Inflammatory macrophage treated with lipopolysaccharide for 1 hour (primary cell): ENCODE measurements around the gene PTPN1.
"Not testable (repeated sequence)": the region's sequence is repeated elsewhere in the genome, so short reads cannot be mapped to it uniquely, and the experiment has no call there.

ENCODE experiments used
- DNase-seq, 2 donors: peaks; one replicate each; pipeline ENCODE4 v3.0.0-alpha.2; 2020 to 2022

Gene PTPN1

DNA sequence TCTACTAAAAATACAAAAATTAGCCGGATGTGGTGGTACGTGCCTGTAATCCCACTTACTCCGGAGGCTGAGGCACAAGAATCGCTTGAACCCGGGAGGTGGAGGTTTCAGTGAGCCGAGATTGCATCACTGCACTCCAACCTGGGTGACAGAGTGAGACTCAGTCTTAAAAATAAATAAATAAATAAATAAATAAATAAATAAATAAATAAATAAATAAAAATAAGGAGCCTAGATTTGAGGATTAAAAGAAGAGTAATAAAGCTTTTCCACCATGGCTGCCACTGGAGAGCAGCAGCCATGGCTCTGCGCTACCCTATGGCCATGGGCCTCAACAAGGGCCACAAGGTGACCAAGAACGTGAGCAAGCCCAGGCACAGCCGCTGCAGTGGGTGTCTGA lies 110.3 kb downstream of the PTPN1 start:
- not testable (repeated sequence) for DNase-seq

DNA sequence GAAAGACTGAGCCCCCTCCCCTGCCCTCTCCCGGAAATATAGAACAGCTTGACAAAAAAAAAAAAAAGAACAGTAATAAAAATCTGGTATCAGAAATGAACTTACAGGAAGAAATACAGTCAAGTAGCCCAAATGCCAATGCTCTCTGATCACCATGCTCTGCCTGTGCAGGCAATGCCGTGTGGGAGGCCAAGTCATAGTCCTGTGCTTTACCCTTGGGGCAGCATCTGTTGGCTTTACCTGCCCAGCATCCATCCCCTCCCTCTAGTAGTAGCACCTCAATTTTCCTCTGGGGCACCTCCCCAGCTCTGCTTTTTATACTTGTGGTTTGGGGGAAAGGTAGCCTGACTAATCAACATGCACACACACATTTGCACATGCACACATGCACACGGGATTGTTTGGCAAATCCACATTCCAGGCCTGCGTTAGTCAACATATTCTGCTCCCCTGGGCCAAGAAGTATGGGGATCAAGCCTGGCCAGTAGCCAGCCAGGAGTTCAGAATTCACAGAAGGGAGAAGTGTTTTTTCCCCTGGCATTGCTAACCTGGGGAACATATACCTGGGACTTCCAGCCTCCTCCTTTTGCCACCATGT lies 111.0 kb downstream of the PTPN1 start:
- no peak for DNase-seq

DNA sequence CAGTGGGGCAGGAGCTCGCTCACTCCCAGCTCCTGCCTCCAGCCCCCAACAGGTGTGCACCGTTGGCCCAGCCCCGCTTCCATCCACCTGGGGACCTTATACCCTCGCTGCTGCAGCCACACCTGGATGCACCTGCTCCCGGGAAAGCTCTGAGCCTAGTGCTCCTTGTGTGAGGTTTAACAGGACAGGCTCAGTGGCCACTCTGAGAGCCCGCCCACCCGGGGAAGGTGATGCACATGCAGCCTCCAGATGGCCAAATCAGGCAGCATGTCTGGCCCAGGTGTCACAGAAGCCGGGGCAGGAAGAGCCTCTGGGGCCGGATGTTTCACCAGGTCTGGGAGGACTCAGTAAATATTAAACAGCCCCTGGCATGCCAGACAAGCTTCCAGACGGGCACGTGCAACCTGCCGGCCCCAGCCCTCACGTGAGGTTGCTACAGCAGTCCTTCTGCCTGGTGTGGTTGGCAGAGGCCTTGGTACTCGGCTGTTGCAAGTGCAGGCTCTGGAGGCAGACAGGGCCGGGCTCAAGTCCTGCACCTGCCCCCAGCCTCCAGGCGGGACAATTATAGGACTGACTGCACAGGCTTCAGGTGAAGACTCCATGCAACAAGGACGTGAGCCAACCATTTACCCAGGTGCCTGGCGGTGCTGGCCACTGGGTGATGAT lies 114.3 kb downstream of the PTPN1 start:
- DNase-seq = no peak

DNA sequence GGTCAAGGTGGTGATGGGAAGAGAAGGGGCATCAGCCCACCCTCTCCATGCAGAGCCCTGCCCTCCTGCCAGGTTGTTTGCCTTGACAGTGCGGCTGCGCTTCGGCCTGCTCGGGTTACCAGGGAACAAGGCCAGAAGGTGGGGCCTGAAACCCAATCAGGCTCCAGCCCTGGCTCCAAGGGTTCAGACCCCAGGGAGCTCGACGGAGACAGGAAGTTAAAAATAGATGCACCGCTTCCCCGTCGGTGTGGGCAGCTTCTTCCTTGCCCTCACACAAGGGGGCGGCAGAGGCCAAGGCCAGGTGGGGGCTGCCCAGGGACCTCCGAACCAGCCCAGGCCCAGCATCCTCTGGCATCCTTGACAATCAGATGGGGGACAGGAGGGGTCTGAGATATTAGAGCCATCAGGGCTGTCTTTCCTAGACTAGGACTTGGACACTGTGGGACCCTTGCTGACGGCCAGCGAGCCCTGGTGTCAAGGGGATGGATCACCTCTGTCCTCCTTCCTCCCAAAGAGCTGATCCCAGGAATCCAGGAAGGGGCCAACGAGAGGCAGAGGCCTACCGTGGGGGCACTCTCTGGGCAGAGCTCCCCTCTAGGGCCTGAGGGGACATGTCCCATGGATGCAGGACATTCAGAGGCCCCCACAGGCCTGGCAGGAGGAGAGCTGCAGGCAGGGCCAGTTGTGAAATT lies 115.9 kb downstream of the PTPN1 start:
- no peak for DNase-seq

DNA sequence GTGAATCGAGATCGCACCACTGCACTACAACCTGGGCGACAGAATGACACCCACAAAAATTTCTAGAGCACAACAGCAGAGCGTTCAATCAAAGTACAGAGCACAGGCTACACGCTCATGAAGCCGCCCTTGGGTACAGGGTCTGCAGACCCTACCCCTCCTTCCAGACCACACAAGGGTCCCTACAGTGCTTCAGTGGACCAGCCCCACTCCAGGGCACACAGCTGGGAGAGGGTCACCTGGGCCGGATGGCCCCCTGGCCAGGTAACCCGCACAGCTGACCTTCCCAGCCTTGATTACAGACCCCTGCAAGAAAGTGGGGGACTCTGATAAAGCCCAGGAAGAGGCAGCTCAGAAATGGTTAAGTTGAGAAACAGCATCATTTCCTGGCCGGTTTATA lies 117.6 kb downstream of the PTPN1 start:
- no peak for DNase-seq

DNA sequence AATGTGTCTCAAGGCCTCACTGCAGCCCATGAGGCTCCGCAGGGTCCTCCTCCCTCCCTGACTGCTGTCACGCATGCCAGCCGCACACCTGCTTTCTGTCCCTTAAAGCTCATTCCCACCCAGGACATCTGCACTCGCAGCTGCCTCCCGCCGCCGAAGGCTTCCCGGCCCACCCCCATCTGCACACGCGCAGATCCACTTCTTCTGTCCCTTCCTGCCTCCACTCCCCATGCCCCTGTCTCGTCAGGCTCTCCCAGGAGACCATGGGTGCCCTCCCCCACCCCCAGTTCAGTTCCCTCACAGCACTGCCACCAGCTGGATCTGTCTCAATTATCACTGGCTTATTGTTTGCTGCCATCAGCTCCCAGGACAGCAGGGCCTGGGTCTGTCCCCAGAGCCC lies 118.1 kb downstream of the PTPN1 start:
- no peak for DNase-seq

DNA sequence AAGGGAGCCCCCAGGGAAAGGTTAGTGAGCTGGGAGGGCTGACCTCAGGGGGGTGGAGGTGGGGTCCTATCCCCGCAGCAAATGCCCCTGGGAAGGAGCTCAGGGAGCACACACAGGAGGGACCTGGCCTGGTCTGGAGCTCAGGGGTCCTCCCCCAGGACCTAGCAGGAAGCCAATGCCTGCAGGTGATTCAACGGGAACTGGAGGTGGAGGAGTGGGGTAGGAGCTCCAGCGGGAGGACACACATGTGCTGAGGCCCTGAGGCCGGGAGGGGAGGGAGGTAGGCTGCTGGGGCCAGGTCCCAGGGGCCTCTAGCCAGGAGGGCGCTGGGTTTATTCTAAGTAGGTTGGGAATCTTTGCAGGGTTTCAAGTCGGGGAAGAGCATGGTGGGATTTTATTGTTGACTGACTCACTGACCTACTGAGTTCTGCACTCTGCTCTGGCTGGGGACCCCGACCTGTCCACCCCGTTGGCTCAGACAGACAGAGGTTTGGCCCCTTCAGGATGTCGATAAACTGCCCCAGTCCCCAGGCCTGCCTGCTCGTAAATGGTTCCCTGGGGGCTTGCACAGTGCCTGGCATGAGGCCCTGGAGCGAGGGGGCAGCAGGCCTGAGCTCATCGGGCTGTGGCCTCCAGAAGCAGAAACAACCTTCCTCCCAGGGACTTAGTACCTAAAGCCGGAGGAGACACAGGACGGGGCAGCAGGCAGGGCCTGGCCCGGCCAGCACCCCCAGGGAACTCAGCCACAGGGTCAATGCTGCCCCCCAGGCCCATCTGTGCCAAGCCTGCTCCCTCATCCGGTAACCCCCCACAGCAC lies 118.9 kb downstream of the PTPN1 start:
- DNase-seq = no peak

DNA sequence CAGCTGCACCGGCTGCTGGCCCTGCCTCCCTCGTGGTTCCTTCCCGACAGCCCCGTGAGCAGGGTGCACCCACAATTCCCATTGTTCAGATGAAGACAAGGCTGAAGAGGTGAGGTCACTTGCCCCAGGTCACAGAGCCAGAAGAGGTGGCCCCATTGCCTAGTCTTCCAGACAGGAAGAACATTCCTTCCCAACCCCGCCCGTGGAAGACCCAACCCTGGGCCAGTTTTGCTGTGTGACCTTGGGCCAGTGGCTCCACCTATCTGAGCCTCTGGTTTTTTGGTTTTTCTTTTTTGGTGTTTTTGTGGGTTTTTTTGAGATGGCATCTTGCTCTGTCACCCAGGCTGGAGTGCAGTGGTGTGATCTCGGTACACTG lies 119.5 kb downstream of the PTPN1 start:
- no peak for DNase-seq

DNA sequence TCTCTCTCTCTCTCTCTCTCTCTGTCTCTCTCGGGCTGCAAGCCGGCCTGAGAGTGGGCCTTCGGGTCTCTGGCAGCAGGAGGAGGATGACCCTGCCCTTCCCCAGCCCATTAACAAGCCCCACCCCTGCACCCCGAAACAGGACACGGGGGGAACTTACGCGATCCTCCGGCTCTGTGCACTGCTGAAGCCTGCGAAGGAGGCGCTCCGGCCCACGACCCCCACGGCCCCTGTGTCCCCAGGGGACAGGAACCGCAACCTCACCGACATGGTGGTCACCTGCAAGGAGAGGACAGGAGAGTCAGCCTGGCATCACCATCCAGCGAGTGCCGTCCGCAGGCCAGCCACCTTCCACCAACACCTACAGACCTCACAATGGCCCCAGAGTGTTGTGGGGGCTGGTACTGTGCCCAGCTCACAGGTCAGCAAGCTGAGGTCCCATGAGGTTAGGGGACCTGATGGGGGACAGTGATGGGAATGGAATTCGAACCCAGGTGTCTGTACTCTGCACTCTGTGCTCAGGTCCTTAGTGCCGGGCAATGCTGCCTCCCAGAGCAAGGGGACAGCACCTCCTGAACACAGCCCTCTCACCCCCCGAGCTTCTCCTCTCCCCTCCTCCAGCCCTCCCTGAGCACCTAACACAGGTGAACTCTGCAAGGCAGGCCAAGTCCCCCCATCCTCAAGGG lies 120.5 kb downstream of the PTPN1 start:
- no peak for DNase-seq

DNA sequence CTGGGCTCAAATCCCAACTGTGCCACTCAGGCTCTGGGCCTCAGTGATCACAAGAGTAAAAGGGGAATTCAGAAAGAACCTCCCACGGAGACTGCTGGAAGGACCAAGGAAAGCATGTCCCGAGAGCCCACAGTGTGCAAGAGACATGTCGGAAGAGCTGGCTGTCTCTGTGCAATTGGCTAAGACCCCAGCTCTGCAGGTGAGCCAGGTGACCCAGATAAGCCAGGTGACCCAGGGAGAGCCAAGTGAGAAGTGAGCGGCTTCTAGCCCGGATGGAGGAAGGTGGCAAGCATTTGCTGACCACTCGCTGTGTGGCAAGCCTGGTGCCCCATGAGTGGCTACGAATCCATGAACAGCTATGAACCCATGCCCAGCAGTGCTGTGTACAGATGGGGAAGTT lies 122.1 kb downstream of the PTPN1 start:
- DNase-seq = no peak

DNA sequence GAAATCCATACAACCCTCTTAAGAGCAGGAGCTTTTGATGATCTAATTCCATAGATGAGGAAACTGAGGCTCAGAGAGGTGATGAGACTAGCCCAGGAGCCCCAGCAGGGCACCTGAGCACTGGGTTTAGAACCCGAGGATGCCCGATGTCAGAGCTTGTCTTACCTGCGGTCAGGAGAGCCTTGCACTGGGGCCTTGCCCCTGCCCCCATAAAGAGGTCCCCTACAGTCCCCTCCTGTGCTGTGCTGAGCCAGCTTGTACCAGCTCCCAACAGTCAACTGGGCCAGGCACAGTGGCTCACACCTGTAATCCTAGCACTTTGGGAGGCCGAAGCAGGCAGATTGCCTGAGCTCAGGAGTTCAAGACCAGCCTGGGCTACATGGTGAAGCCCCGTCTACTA lies 122.5 kb downstream of the PTPN1 start:
- no peak for DNase-seq

DNA sequence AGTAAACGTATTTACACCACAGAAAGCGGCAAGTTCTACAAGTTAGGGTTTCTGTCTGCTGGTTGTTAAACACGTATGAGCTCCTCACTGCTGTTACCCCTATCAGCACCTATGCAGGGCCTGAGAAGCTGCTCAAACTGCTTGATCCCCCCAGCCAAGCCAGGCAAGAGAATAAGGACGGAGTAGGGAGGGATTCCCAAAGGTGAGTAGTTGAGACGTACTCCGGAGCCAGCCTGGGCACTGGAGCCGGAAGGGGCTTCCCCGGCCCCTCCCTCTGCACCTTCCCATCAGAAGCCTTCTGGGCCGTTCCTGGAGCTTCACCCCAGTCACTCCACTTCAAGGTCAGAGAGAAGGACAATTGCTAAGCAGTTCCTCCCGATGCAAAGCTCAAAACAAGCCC lies 123.2 kb downstream of the PTPN1 start:
- DNase-seq = no peak

DNA sequence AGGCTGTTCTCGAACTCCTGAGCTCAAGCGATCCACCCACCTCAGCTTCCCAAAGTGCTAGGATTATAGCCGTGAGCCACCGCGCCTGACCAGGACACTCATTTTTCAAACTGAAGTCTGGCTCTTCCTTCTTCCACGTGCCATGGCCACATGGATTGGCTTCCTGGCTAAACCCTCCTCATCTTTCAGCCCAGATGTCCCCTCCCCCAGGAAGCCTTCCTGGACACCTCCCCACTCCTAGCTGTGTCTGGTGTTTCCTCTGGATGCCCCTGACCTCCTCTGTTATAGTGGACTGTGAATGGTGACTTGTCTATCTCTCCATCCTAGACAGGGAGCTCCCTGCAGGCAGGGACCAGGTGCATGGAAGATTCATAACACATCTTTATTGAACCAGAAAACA lies 124.0 kb downstream of the PTPN1 start:
- DNase-seq = no peak
